GM21526 (cell line): Measurements from ENCODE around the gene TRPV3.
"Not testable (repeated sequence)": the region's sequence is repeated elsewhere in the genome, so short reads cannot be mapped to it uniquely, and the experiment has no call there.

Experiments used
- ATAC-seq: cut with Tn5 transposase; IDR thresholded peaks from one replicate; pipeline ENCODE4 v1.9.1; 2021; ENCODE audit warnings: moderate library complexity; ENCODE audit not compliant: unreplicated experiment, low FRiP score

Gene TRPV3

GRCh38 chr17:3574231-3574630 lies 16.6 kb upstream of the TRPV3 start:
- no peak for ATAC-seq

GRCh38 chr17:3573246-3574100 lies 15.9 kb upstream of the TRPV3 start:
- no peak for ATAC-seq

- ATAC-seq: no peak
Observed at GRCh38 chr17:3572231-3572630, 14.6 kb upstream of the TRPV3 start.

- ATAC-seq: no peak
Observed at GRCh38 chr17:3571043-3571900, 13.7 kb upstream of the TRPV3 start.

- ATAC-seq: no peak
Observed at GRCh38 chr17:3569534-3570137, 12.0 kb upstream of the TRPV3 start.

GRCh38 chr17:3566551-3566950 lies 8.9 kb upstream of the TRPV3 start:
- no peak for ATAC-seq

- no peak for ATAC-seq
Observed at GRCh38 chr17:3565143-3565542, 7.5 kb upstream of the TRPV3 start.

GRCh38 chr17:3564241-3564640 lies 6.6 kb upstream of the TRPV3 start:
- ATAC-seq: not testable (repeated sequence)

- no peak for ATAC-seq
Observed at GRCh38 chr17:3559270-3559645, 1.6 kb upstream of the TRPV3 start.

GRCh38 chr17:3558603-3559269 lies 1.1 kb upstream of the TRPV3 start:
- ATAC-seq: peak; percentile 71

- ATAC-seq: peak; percentile 3
Observed at GRCh38 chr17:3556916-3557767, 470 bp downstream of the TRPV3 start.

- ATAC-seq: no peak
Observed at GRCh38 chr17:3556239-3556915, 1.2 kb downstream of the TRPV3 start.

GRCh38 chr17:3555189-3555796 lies 2.3 kb downstream of the TRPV3 start:
- ATAC-seq: no peak

GRCh38 chr17:3554440-3554839 lies 3.2 kb downstream of the TRPV3 start:
- no peak for ATAC-seq

GRCh38 chr17:3553419-3554401 lies 3.9 kb downstream of the TRPV3 start:
- no peak for ATAC-seq

- no peak for ATAC-seq
Observed at GRCh38 chr17:3552916-3553315, 4.7 kb downstream of the TRPV3 start.

- ATAC-seq: no peak
Observed at GRCh38 chr17:3551189-3551588, 6.4 kb downstream of the TRPV3 start.
